HG03439 (cell line): Measurements from ENCODE around the gene NPLOC4.

Experiments used
- ATAC-seq: cut with Tn5 transposase; IDR thresholded peaks from one replicate; pipeline ENCODE4 v1.9.1; 2021; ENCODE audit warnings: mild to moderate bottlenecking, moderate library complexity; ENCODE audit not compliant: unreplicated experiment

Gene NPLOC4

DNA sequence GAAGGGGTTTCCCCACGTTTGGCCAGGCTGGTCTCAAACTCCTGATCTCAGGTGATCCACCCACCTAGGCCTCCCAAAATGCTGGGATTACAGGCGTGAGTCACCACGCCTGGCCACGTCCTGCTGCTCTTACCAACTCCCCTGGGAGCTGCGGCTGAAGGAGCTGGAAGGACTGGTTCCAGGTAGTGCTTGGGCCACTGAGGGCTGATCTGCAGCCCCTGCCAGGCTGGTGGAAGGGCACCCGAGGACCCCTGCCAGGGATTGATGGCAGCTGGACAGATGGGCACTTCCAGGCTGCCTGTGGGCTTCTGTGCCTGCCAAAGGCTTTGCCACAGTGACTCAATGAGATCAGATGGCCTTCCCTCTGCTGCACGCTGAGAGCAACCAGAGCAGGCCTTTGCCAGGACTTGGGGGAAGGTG, 27.1 kb upstream of the NPLOC4 start:
- no peak for ATAC-seq

DNA sequence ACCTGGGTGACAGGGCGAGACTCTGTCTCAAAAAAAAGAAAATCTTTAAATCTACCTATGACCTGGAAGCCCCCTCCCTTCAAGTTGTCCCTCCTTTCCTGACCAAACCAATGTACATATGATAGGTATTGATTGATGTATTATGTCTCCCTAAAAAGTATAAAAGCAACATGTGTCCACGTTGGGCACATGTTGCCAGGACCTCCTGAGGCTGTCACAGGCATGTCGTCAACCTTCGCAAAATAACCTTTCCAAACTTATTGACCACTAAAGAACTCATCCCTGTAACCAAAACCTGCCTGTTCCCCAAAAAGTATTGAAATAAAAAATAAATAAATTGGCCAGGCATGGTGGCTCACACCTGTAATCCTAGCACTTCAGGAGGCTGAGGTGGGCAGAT, 25.1 kb upstream of the NPLOC4 start:
- ATAC-seq = no peak

DNA sequence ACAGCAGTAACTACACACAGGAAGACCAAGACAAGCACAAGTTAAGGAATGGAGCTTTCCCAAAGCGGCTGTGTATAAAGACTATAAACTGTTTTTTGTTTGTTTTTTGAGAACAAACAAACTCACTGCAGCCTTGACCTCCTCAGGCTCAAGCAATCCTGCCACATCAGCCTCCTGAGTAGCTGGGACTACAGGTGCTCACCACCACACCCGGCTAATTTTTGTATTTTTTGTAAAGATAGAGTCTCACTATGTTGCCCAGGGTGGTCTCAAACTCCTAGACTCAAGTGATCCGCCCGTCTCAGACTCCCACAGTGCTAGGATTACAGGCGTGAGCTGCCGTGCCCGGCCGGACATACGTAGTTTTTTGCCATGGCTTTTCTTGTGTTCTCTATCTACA, 23.5 kb upstream of the NPLOC4 start:
- ATAC-seq = no peak

DNA sequence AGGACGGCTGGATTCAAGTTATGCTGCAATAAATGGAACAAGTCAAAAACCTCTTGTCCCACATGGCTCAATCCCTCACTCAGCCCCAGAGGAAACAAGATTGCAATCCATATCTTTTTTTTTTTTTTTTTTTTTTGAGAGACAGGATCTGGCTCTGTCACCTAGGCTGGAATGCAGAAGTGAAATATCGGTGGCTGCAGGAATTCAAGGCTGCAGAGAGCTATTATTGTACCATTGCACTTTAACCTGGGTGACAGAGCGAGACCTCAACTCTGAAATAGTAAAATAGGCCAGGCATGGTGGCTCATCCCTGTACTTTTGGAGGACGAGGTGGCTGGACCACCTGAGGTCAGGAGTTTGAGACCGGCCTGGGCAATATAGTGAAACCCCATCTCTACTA, 22.1 kb upstream of the NPLOC4 start:
- no peak for ATAC-seq

DNA sequence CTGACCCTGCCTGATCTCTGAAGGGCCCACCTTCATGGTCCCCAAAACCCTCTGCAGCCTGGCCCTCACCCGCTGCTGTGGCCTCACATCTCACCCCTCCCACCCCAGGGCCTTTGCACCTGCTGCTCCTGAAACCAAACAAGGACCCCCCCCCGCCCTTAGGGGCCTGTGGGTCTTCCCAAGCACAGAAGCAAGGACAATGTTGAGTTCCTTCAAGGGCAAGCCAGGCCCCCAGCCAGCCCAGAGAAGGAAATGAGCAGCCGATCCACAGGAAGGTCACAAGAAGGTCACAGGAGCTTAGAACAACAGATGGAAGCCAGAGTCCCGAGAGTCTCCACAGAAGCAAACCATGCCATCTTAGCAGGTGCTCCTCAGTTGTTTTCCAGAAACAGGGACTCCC, 19.9 kb upstream of the NPLOC4 start:
- ATAC-seq = no peak

DNA sequence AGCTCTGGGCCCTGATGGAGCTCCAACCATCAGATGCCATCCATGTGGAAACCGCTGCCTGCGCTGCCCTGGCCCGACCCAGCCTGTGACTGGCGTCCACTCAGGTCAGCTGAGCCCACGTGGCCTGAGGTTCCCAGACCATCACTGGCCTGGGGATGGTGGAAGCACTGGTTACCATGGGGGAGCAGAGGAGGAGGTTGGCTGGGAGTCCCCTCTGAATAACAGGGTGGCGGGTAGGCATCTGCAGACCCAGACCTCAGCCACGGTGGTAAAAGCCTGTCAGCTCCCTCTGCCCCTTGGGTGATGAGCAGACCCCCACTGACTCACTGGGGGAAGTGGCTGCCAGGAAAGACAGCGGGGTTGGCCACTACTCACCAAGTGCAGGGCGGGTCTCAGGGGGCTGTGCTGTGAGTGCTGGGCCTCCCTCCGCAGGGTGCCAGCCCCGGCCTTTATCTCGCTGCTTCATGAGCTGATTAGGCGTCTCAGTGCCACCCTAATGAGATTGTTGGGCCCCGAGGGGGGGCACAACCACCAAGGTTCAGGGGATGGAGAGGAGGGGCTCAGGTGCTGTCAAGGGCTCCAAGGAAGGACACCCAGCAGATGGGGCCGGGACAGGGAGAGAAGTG, 19.3 kb upstream of the NPLOC4 start, which contains the start of gene PDE6G:
Gene PDE6G, minus strand, starts transcription at position 425 of the 626 bp plus-strand sequence. CDS start 3,237 bp downstream, outside the sequence.
- no peak for ATAC-seq

DNA sequence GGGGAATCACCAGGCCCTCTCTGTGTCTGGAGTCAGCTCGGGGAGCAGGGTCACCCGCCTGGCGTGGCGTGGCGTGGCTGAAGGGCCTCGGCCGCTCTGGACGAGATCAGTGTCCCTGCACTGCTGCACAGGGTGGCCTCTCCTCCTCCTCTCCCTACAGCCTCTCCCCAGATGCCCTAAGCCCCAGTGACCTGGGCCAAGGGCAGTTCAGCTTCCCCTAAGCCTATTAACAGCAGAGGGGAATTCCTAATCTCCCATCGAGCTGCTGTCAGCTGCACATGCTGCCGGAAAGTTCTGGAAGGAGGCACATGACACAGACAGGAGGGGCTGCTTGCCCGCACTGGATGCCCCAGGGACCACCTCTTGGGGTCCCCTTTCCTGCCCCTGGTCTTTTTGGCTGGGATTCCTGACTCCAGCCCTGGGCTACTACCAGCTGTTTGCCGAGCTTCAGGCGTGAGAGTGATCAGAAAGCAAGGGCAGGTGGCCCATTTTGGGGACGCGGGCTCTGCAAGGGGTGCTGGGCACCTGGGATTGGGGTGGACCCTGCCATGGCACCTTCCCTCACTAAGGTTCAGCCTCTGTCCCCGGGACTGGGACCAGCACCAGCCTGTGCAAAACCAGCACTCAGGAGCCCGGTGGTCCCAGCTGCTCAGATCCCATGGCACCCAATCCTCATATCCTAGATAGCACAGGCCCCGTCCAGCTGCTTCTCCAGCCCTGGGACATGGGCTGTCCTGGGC, 18.6 kb upstream of the NPLOC4 start:
- ATAC-seq = no peak

DNA sequence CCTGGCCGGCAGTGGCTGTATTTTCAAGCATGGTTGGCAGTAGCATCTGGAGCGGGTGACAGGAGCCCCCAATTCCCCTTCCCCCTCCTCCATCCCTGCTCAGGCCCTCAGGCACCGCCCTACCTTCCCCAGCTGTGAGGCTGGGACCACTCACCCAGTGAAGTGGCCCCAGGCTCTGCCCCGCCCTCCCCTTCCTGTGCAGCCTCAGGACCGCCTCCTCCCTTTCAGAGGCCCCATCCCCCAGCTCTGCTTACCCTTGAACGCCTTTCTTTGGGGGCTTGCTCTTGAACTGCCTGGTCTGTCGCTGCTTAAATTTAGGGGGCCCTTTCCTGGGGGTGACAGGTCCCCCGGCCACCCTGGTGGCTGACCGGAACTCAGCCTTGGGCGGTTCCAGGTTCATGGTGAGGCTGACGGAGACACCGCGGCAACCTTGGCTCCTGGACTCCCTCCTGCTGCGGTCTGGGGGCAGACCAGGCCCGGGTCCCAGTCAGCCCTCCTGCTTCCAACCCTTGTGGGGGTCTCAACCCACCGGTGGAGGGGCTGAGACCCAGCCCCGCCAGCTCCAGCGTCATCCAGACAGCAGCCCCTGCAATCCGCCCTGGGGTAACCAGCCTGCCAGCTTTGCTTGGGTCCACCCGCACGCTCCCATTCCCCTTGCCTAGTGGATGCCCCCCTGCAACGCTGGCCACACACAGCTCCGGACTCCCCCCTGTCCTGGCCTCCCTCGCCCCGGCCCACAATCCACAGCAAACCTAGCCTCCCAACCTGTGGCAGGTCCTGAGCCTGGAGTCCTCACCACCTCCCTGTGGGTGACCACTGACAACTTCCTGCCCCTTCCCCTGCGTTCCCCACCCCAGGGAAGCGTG, 16.2 kb upstream of the NPLOC4 start:
- ATAC-seq = no peak

DNA sequence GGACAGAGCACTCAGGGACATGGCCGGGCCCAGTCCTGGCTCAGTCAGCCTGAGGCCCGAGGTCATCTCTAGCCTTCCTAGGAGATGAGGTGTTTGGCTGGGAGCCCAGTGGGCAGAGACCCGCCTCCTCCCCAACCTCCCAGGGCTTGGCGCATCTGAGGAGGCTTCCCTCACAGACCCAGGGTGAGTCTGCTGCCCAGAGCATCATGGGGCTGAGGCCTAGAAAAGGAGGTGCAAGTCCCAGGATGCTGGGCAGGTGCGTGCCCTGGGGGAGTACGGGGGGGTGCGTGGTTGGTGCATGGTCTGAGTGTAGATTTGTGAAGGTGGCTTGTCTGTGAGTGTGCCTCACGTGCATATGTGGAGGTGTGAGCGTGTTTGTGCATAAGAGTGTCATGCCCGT, 14.8 kb upstream of the NPLOC4 start:
- ATAC-seq = no peak

DNA sequence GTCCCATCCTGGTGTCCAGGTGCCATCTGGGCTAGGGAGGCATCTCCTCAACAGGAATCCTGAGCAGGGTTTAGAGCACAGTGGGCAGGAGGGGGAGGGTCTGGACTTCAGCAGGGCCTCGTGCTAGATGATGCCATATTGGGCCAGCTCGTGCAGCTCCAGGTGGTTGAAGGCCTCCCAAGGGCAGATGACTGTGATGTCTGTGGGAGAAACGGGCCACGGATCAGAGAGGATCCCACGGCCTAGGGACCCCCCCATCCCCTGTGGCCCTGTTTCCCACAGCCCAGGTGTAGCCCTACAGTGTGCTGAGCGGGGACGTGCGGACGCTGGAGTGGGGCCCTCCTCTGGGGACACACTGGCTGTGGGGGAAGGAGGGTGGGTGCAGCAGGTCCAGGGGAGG, 14.0 kb upstream of the NPLOC4 start:
- no peak for ATAC-seq

DNA sequence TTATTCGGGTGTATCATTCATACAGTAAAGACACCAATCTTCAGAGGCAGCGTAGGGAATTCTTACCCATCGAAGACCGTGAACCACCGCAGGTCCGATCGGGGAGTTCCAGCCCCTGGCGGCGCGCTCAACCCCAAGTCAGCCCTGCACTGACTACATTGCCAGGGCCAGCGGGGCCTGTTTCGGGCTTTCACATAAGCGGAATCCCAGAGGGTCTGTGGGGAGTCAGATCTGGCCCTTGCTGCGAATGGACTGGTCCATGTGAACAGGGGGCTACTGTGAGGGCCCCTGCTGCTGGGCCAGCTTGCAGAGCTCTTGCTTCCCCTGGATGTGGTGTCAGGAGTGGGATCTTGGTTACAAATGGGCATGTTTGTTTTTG, 11.8 kb upstream of the NPLOC4 start:
- no peak for ATAC-seq

DNA sequence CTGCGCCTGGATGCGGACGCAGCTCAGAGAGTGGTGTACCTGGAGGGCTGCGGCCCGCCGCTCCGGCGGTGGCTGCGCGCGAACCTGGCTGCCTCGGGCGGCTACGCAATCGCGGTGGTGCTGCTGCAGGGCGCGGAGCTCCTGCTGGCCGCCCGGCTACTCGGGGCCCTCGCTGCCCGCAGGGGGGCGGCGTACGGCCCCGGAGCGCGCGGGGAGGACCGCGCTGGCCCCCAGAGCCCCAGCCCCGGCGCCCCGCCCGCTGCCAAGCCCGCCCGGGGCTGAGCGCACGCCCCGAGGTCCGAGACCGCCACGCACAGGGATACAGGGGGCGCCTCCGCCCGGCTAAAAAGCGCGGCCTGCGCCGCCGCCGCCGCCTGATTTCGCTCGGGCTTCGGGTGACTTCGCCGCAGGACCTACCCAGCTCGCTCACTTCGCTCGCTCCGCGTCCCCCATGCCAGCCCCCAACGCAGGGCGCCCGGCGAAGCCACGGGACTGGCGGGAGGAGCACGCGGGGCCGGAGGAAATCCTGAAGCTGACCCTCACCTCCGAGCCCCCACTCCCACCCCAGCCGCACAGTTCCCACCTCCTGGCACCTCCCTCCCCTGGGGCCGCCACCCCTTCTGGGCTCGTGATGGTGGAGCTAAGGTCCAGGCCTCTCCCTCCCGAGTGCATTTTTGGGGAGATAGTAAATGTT, 11.2 kb upstream of the NPLOC4 start:
- no peak for ATAC-seq

DNA sequence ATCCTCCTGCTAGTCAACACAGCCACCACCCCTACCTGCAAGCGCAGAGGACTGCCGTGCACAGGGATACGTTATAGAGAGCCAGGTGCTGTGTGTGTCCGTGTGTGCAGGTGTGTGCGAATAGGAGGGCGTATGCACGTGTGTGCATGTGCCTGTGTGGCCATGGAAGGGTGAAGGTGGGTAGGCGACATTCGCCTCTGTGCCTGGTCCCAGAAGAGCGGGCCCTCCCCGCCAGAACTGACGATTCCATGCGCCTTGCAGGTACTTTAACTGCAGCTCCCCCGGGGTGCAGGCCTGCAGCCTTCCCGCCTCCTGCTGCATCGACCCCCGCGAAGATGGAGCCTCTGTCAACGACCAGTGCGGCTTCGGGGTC, 10.7 kb upstream of the NPLOC4 start:
- ATAC-seq = no peak

DNA sequence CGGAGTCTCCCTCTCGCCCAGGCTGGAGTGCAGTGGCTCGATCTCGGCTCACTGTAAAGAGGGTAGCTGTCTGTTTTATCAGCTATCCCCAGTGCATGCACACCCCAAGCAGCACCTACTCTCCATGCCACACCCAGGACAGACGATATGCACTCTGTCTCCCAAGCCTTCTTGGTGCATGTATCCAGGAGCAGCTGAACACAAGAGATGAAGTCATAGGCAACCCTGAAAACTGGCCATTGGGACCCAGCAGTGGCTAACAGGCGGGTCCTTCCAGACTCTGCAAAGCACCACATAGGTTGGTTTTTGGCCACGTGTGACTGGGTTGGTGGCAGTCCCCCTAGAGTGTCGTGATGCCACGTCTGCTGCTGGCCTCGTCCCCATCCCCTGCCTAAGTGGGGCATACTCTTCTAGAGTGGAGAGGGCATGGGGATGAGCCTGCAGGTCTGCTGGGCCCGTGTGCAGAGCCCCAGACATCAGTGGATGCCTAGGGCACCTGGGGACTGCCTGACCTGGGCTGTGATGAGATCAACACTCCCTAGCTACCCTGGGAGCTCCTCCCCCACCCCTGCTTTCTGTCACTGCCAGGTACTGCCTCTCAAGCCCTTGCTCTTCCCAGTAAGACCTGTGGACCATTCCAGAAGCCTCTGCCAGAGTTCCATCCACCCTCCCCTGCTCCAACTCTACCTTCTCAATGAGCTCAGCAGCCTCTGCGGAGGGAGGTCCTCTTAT, 10.1 kb upstream of the NPLOC4 start:
- no peak for ATAC-seq

DNA sequence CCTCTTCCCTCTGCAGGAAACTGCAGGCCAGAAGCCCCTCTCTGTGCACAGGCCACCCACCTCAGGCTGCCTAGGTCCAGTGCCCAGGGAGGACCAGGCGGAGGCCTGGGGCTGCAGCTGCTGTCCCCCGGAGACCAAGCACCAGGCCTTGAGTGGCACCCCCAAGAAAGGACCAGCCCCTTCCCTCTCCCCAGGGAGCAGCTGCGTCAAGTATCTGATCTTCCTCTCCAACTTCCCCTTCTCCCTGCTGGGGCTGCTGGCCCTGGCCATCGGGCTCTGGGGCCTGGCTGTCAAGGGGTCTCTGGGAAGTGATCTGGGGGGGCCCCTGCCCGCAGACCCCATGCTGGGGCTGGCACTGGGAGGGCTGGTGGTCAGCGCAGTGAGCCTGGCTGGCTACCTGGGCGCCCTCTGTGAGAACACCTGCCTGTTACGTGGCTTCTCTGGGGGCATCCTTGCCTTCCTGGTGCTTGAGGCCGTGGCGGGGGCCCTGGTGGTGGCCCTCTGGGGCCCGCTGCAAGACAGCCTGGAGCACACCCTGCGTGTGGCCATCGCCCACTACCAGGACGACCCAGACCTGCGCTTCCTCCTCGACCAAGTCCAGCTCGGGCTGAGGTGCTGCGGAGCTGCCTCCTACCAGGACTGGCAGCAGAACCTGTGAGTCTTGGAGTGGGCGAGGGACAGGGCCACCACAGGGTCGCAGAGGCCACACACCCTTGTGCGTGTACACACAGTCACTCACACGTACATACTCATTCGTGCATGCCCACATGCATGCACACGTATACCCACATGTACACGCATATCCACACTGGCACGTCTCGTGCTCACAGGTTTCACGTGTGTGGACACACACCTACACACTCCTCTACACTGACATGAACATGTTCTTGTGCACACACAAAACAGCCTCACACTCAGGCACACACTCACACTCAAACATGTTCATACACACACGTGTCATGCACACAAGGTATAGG, 8.4 kb upstream of the NPLOC4 start:
- no peak for ATAC-seq

DNA sequence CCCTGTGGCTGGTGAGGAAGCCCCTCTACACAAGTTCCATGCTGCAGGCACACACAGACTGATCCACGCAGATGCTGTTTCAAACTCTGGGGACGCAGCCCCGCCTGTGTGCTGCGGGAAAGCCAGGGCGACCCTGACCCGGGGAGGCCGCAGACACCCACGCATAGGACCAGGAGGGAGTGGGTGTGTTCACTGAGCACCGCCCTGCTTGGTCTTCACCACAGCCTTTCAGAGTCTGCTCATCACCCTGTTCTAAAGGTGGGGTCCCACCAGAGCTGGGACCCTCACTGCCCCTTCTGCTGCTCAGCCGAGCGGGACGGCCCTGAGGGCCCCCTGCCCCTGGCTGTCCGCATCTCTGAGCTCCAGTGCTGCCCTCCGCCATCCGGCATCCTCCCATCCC, 7.6 kb upstream of the NPLOC4 start:
- no peak for ATAC-seq

DNA sequence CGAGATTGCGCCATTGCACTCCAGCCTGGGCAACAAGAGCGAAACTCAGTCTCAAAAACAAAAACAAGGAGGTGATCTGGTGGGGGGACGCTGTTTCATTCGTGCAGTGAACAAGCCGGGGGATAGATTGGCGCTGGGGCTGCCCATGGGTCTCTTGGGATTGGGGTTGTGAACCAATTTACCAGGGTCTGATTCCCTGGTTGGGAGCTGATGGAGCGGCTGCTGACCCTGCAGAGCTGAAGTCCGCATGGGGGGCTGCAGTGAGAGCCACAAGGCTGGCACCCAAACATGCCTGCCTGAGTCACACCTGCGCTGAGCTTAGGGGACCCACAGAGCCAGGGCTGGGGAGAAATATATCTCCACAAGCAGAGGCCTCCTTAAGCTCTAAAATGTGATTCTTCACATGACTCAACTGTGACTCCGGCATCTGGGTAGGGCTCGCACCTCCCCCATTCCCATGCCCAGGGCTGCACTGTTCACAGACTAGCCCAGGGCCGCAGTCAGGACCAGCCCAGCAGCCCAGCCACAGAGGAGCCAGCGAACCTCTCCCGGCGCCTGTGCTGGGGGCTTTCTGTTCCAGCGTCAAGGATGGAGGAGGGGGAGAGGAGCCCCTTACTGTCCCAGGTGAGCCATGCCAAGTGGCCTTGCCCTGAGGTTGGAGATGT, 5.0 kb upstream of the NPLOC4 start:
- ATAC-seq = no peak

DNA sequence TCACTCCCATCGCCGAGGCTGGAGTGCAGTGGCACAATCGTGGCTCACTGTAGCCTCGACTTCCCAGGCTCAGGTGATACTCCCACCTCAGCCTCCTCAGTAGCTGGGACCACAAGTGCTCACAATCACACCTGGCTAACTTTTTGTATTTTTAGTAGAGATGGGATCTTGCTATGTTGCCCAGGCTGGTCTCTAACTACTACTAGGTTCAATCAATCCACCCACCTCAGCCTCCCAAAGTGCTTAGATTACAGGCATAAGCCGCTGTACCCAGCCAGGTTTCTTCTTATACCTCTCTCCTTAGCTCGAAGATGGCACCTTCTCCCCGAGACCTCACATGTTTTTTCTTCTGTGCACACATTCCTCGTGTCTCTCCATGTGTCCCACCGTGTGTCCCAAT, 3.1 kb upstream of the NPLOC4 start:
- ATAC-seq = no peak

DNA sequence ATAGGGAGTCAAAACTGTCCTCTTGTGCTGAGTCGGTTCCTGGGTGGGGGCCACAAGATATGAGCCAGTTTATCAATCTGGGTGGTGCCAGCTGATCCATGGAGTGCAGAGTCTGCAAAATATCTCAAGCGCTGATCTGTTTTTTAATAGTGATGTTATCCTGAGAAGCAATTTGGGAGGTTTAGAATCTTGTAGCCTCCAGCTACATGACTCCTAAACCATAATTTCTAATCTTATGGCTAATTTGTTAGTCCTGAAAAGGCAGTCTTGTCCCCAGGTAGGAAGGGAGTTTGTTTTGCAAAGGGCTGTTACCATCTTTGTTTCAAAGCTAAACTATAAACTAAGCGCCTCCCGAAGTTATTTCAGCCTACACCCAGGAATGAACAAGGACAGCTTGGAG, 1.8 kb upstream of the NPLOC4 start:
- no peak for ATAC-seq
